Stimulated activated CD4-positive, alpha-beta T cell treated with anti-CD3 and anti-CD28 coated beads, Interleukin-12 subunit alpha, Interleukin-12 subunit beta, amount 100 ng/mL, for 24 hours (primary cell): ENCODE data around the gene TRABD2A.

Source experiments
- DNase-seq, 2 experiments: peaks; one replicate each; pipeline ENCODE4 v3.0.0-alpha.2; 2020; ENCODE audit warnings: low read depth in 2 of 2

TRABD2A gene

DNA sequence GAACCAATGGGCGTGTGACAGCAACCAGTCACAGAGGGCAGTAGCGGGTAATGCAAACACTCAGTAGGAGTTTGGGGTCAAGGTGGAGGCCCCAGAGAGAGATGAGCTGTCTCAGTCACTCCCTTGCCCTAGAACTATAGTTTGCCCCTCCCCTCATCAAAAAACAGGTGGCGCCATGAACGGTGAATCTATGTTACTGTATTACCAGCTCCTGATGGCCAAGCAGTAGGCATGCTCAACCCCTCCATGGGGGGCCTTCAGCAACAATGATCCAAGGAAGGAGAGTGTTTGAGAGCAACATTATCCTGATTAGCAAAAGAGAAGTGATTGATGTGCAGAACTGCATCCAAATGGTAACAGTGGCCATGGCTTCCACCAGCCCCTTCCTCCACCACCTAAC lies 30.4 kb downstream of the TRABD2A start:
- DNase-seq = no peak

DNA sequence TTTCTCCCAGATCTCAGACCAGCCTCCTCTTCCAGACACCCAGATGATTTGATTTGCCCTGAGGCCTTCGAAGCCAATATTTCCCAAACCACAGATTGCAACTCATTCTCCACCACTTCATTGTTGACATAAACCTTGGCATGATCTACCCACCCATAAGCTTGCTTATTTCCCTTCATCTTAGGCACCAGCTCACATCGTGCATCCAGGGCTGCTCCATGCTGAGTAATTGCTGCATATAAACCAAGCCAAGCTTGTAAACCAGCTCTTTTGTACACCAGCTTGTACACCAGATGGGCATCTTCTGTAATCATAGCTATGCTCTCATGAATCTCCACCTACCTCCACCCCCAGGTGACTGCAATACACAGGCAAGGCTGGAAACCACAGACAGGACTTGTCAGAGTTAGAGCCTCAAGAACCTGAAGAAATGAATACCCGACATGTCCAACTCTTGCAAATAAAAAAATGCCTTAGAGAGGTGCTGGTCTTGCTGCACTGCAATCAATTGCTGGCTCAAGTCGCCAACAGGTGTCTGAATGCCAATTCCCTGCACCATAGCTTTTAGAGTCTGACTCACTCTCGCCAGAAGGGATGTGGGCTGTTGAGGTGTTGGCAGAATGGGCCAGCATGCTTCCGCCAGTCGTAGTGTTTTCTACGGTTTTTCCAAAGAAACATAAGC lies 31.5 kb downstream of the TRABD2A start:
- DNase-seq = peak in 1 of 2 experiments; percentile 44

DNA sequence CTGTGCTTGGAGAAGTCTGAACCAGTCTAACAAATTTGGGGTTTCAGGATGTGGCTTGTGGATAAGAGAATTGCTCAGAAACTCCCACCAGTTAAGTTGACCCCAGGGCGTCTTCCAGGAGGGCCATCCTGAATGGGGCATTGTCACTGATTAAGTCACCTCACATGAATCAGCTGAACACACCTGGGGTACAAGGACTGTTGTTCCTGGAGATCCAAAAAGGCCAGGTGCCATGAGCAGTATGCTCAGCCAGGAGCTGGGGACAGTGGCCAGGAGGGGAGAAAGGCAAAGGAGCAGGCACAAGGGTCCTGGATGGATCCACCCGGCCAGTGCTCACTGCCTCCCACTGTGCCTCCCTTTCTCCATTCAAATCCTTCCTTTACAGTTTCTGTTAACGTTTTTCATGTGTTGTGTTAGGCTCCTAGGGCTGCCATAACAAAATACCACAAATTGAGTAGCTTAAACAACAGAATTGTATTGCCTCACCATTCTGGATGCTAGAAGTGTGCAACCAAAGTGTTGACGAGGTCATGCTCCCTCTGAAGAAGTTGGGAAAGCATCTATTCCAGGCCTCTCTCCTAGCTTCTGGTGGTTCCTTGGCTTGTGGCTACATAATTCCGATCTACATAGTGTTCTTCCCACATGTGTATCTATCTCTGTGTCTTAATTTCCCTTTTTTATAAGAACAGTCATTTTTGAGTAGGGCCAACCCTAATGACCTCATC lies 33.4 kb downstream of the TRABD2A start:
- no peak for DNase-seq

DNA sequence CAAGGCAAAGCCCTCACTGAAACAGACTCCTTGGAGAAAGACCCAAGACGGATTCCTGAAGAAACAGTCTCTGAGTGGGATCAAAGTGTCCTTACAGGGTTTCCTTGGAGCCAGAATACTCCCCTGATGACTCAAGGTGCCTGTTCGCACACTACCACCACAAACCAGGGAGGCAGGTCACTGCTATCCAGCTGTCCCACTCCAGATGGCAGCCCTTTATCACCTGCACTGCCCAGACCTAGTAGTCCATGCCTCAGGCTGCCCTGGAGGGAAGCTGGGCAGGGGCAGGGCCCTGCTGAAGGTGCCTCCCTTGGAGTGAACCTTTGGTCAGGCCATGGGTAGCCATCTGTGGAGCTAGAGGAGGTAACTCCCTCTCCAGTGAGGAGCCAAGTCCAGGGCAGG lies 34.1 kb downstream of the TRABD2A start:
- DNase-seq = no peak

DNA sequence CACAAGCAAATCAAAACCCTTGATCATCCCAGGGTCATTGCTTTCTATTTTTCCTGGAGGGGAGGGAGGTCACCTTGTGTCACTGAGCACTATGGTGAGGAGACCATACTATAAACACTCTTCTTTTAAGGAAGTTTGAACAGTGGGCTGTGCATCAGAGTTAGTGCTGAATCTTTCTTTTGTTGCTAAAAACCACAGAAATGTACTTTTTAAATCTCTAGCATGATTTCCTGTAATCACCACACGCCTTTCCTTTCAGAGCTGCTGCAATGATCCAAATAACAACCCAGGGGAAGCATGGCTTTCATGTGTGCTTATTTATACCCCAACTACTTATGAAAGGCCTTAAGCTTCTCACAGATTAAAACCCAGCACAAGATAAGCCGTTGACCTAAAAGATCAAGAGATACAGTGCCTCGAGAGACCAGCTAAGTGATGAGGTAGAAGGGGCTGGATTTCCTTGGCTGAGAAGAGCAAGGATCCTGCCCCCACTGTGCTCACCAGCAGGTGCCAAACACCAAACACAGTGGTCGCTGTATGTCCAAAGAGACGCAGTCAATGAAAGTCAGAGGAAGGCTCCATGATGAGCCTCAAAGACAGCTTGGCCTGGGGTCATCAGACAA lies 34.7 kb downstream of the TRABD2A start:
- no peak for DNase-seq

DNA sequence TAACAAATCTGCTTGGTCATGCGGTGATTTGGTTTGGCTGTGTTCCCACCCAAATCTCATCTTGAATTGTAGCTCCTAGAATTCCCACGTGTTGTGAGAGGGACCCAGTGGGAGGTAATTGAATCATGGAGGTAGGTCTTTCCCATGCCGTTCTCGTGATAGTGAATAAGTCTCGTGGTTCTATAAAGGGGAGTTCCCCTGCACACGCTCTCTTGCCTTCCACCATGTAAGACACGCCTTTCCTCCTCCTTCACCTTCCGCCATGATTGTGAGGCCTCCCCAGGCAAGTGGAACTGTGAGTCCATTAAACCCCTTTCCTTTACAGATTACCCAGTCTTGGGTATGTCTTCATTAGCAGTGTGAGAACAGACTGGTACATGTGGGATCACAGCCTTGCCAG lies 36.7 kb downstream of the TRABD2A start:
- no peak for DNase-seq

DNA sequence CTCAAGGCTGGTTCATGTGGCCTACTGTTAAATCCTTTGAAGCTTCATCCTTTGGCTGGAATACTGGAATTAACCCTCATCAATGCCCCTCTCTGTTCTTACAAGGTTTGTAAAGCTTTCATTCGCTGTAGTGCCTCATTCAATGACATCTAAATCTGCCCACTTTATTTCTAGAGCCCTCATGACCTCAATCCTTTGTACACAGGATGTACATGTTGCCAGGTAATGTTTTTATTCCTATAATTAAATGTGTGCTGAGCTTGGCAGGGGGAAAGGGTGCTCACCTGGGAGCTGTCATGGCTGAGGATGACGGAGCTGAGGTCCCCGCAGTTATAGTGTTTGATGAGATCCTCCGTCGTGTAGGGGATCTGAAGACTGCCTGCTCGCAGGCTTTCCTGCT lies 39.3 kb downstream of the TRABD2A start:
- no peak for DNase-seq

DNA sequence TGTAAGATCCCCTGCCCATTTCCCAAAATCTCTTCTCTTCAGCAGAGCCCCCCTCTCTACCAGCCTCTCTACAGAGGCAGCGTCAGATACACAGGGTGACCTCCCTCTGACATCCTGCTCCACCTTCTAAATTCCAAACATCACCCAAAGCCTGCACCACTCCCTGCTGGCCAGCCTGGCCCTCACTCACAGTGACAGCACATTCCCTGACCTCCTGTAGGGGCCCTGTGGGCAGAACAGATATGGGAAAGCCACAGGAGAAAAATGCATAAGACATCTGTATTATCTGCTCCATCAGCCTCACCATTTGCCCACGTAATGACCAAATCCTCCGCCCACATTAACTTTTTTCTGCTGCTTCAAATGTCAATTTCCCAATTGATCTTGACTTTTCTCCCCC lies 40.6 kb downstream of the TRABD2A start:
- no peak for DNase-seq

DNA sequence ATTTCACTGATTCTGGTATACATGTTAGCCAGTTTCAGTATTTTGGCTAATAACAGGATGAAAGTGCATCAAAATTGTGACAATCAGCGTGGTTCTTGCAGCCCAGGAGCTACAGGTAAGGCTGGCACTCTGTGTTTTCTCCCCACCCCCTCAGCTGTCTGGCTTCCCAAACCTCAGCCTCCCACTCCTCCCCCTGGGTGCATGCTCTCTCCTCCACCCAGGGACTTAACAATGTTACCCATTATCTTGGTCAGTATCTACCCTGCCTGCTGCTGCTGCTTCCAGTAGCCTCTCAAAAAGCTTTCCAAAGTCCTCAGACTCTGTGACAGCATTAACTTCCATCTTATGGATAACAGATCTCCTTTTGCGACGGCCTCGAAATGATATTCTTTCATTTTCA lies 41.0 kb downstream of the TRABD2A start:
- no peak for DNase-seq

DNA sequence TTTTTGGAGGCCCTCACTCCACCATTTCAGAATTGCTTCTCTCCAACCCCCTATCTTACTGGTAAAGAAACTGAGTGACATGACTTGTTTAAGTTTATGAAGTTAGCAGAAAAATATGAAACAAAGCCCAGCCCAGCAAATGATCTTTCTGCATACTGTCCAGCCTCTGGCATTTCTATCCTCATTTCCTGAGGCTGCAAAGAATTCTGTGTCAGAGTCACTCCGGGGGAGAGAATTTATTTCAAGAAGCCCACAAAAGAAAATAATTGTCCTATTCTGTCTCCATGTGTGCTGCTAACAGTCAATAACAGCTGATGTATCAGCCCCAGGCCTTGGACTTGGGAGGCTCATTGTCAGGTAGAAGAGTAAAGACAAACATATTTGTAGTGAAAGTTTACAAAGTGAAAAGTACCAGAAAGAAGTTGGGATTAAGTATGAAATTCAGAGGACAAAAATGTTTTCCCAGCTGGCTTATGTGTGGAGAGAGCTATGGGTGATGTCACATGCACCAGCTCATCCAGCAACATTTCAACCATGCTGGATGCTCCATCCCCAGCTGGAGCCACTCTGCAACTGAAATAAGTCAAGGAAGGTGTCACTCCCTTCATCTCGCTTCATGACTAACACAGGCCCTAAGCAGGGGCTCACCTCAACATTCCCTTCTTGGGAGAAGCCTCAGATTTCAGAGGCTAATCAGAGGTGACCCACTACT lies 42.3 kb downstream of the TRABD2A start:
- no peak for DNase-seq

DNA sequence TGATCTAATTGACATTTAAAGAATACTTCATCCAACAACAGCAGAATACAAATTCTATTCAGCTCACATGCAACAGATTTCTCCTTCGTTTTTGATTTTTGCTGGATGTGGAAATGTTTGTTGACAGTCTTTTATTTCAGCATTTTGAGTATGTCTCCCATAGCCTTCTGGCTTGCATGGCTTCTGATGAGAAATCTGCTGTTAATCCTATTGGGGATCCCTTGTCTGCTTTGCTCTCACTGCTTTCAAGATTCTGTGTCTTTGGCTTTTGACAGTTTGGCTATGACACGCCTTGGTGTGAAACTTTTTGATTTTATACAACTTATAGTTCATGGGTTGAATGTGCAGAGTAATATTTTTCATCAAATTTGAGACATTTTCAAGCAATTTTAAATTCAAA lies 44.7 kb downstream of the TRABD2A start:
- DNase-seq = no peak

DNA sequence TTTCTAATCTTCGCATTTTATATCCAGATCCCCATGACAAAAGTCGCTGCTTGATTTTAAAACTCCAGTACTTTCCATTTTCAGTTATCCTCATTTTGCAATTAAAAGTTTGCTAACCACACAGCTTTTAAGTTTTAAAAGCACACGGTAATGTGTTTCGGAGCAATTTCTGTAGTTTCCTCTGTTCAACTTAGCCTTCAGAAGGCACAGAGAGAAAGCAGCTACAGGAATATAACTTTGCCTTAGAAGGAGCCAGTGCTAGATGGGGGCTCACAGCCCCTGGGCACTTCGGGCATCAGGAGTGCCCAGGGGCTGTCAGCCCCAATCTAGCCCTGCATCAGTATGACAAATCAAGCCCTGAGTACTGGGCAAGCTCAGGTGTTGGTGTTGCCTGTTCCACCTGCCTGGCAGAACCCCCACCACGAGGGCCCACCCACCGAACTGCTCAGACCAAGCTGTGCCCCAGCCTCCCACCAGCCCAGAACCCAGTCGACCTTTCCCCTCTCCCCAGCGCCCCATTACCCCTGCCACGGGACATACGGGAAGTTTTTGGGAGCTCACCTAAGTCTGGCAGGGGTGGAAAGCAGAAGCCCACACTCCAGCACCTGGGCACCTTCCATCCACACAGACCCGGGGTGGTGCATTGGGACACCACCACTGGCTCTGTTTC lies 47.3 kb downstream of the TRABD2A start:
- no peak for DNase-seq

DNA sequence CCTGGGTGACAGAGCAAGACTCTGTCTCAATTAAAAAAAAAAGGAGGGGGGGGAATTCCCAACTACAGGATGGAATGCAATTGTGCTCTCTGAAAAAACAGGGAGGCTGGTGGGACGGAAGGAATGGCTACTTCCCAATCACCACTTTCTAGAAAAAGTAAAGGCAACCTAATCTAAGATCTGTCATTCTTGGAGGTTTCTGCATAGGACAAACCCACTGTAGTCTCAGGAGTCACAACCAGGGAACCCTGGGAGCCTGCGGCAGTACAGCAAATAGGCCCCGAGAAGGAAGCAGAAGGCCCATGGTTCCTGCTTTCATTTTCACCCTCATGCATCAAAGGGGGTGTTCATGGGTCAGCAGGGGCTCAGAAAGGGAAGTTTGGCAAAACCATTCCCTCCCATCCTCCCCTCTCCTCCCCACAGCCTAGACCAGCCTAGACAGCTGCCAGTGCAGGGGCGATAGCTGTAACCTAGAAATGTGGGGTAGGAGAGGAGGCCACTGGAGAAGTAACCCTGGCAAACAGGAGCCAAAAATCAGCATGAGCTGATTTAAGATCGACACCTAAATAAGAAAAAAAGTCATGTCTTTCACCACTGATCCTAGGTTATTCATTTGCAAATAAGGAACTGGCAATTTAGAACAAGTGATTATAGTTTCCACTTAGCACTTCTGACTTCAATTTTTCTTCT lies 48.0 kb downstream of the TRABD2A start:
- DNase-seq = no peak

DNA sequence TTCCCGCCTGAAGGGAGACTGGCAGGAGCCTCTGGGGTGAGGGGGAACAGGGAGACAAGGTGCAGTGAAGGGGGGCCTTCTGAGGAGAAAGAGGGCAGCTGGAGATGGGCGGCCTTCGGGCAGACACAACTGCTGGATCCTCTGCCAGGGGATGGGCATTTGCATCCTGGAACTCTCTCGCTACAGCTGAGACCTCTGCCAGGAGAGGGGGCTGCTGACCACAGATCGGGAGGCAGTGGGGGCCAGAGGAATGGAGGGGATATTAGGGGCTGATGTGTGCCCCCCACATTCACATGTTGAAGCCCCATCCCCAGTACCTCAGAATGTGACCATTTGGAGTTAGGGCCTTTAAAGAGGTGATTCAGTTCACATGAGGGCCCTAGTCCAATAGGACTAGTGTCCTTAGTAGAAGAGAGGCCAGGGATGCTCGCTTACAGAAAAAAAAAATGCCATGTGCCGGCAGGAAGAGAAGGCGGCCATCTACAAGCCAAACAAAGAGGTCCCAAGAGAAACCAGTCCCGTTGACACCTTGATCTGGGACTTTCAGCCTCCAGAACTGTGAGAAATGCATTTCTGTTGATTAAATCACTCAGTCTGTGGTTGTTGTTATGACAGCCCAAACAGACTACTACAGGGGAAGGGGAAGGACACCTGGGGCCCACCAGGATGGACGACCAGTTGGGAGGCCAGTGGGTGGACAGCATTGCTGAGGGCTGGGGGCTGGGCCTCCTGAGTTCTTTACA lies 50.0 kb downstream of the TRABD2A start:
- DNase-seq = no peak

DNA sequence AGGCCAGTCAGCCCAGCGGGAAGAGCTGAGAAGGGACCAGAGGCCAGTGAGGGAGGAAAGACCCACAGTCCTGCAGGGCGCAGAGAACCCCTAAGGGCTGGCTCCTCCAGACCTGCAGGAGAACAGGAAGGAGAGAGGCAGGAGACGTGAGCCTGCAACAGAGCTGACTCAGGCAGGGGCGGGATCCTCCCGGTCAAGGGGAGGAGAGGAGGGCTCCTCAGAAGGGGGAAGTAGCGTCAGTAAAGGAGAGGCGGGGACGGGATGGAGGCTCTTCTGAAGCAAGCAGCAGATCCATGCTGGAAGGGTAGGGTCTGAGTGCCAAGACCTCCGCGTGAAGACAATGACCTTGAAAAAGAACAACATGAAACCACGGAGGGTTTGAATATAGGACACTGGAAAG lies 50.8 kb downstream of the TRABD2A start:
- no peak for DNase-seq

DNA sequence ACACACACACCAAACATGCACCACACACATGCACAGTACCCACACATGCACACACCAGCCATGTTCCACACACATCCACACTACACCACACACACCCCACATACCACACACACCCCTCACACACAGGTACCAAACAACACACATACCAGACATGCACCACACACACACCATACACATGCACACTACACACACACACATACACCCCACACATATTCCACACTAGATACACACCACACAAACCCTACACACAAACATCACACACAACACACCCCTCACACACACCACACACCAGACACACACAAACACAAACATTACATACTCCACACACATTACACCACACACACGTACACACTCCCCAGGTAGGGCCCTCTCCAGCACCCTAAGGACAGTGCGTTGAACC lies 51.2 kb downstream of the TRABD2A start:
- DNase-seq = no peak

DNA sequence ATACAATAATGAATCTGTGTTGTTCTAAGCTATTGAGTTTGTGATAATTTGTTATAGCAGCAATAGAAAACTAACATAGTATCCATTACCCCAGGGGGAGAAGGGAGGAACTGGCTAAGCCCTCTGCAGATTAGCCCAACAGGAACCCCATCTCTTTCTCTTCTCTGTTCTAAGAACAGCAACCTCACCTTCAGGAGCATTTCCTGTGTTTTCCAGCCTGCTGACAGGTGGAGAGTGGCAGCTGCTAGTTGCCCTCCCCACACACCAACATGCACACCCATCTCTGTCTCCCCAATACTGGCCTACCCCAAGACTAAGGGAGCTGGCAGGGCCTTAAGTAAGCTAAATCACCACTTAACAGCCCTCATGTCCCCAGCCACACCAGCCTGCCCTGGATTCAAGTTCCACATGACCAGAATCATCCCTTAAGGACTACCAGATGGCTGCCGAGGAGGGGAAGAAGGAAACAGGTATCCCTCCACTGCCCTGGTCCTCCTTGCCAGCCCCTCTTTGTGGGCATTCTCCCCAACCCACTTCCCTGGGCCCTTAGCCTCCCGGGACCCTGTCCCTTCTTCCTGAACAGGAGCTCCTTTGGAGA lies 52.8 kb downstream of the TRABD2A start:
- no peak for DNase-seq

DNA sequence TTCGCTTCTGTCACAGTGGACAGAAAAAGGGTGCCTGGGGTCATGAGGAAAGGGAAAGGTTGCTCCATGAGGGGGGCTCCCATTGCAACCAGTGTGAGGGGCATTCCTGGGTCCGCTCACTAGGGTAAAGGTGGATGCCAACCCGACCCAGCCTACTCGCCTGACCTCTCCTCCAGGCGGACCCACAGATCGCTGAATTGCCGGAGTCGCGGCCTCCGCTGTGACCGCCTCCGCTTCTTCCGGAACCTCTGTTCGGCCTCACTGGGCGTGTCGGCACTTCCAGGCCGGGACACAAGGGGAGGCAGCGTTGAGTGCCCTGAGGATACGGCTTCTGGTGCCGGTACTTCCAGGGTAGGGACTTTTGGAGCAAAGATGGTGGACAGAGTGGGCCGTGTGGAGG lies 57.1 kb downstream of the TRABD2A start:
- DNase-seq = no peak

DNA sequence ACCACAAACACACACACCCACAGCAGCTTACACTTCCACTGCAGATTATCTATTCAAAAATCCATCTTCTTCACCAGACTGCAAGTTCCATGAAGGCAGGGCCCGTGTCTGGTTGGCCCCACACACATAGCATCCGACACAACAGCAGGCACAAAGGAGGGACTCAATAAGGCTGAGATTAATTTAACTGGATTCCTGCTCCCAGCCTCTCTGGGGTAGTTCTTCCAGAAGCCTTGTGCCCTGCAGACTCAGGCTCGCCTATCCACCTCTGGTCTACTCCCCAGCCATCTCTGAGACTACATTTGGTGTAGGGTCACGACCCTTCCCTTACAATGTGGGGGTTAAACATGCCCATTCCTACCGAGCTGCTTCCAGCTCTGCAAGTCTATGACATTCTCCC lies 57.7 kb downstream of the TRABD2A start:
- no peak for DNase-seq

DNA sequence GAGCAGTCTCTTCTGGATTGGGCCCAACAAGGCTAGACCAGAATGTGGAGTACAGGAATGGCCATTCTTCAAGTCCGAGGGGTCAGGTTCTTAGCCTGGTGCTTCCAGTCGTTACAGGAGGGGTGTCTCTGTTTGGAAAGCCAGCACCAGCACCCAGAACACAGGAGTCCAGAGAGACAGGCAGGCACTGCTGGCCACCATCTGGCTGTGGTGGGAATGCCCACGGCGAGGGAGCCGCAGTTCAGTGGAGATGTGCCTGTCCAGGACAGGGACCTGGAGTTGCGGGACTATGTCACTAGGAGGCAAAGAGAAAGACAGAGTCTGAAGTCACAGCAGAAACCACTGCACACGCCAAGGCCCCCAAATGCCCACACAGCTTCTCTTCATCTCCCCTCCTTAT lies 59.1 kb downstream of the TRABD2A start:
- no peak for DNase-seq
